Measurements from ENCODE around the gene F8A2.

DNA sequence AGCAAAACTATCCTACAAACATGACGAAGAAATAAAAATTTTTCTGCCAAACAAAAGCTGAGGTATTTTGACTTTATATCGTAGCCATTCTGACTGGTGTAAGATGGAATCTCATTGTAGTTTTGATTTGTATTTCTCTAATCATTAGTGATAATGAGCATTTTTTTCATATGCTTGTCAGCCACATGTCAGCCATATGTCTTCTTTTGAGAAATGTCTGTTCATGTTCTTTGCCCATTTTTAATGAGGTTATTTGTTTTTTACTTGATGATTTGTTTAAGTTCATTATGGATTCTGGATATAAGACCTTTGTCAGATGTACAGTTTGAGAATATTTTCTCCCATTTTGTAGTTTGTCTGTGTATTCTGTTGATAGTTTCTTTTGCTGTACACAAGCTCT lies 24.5 kb downstream of the F8A2 start:
- TF ChIP-seq, protein P1, sequence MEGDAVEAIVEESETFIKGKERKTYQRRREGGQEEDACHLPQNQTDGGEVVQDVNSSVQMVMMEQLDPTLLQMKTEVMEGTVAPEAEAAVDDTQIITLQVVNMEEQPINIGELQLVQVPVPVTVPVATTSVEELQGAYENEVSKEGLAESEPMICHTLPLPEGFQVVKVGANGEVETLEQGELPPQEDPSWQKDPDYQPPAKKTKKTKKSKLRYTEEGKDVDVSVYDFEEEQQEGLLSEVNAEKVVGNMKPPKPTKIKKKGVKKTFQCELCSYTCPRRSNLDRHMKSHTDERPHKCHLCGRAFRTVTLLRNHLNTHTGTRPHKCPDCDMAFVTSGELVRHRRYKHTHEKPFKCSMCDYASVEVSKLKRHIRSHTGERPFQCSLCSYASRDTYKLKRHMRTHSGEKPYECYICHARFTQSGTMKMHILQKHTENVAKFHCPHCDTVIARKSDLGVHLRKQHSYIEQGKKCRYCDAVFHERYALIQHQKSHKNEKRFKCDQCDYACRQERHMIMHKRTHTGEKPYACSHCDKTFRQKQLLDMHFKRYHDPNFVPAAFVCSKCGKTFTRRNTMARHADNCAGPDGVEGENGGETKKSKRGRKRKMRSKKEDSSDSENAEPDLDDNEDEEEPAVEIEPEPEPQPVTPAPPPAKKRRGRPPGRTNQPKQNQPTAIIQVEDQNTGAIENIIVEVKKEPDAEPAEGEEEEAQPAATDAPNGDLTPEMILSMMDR (IDR thresholded peaks at IDR 0.05): no peak
- TF ChIP-seq POLR2A (IDR thresholded peaks at IDR 0.05): no peak

All from body of pancreas (tissue), 4 donors.